ENCODE data around the gene TNKS2. TPM values are rescaled to one million over a fixed set of nuclear protein-coding genes. Genes with fewer than 3 reads are reported as not detected.

Gene TNKS2
- total RNA-seq, 2 donors from 2014 or later, result 38.5 to 43.2 TPM

DNA sequence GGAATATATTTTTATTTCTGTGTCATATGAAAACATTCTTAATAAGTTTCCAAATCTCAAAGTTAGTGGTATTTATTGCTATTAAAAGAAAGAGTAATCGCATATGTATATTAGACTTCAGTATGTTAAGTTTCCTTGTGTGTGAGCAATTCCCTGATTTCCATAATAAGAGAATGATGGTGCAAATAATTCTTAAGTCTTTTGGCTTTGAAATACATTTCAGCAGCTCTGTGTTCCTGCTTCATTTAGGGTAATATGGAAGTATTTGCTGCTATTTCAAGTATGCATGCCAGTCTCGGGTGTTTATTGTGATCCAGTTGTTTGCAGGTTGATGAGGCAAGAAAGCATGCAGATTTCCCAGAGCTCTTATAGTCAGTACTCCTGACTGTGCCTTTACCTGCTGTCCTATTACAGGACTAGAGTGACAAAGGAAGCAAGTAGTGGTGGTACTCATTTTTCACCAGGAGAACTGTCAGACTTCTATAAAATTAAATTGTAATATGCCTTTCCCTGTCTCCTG lies 67.4 kb downstream of the TNKS2 start:
- 84% methylated on average over 2 of the region's 2 CpGs for WGBS
- no peaks in the 10 kb centered on the region for H3K9me3 ChIP-seq
- no peaks in the 10 kb centered on the region for H3K36me3 ChIP-seq
- no peak for DNase-seq (ENCODE audit: low spot score)
- intact Hi-C loops (cut with DNase I), result no loop called here
- H3K4me1 ChIP-seq (replicated peaks), result no peaks in the 10 kb centered on the region
- no peaks in the 10 kb centered on the region for H3K27me3 ChIP-seq (replicated peaks; ENCODE audit: insufficient read depth)
- H3K27ac ChIP-seq, result no peak overlapping the region
- H3K4me3 ChIP-seq, result no peak overlapping the region
- TF ChIP-seq POLR2A (IDR thresholded peaks at IDR 0.05), result no peak
- TF ChIP-seq, protein P1, sequence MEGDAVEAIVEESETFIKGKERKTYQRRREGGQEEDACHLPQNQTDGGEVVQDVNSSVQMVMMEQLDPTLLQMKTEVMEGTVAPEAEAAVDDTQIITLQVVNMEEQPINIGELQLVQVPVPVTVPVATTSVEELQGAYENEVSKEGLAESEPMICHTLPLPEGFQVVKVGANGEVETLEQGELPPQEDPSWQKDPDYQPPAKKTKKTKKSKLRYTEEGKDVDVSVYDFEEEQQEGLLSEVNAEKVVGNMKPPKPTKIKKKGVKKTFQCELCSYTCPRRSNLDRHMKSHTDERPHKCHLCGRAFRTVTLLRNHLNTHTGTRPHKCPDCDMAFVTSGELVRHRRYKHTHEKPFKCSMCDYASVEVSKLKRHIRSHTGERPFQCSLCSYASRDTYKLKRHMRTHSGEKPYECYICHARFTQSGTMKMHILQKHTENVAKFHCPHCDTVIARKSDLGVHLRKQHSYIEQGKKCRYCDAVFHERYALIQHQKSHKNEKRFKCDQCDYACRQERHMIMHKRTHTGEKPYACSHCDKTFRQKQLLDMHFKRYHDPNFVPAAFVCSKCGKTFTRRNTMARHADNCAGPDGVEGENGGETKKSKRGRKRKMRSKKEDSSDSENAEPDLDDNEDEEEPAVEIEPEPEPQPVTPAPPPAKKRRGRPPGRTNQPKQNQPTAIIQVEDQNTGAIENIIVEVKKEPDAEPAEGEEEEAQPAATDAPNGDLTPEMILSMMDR (IDR thresholded peaks at IDR 0.05), result no peak
- TF ChIP-seq POLR2AphosphoS5 (IDR thresholded peaks at IDR 0.05), result no peak

DNA sequence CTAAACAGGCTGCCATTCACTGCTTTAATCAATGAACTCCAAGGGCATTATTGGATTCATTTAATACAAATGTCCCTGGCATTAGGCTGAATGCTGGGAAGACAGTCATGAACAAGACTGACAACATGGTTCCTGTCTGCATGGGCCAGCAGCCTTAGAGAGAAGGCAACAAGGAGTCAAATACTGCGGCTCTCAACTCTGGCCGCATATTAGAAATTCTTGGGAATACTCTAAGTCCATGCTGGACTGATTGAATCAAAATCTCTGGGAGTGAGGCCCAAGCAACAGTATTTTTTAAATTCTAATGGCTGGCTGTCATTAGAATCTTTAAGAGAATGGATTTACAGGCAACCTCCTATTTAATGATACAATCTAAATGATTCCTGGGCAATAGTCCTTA lies 76.9 kb downstream of the TNKS2 start:
- H3K36me3 ChIP-seq, result no peaks in the 10 kb centered on the region
- H3K4me1 ChIP-seq (replicated peaks), result no peaks in the 10 kb centered on the region
- DNase-seq (ENCODE audit: low spot score), result no peak
- TF ChIP-seq, protein P1 (IDR thresholded peaks at IDR 0.05), result no peak
- TF ChIP-seq POLR2A (IDR thresholded peaks at IDR 0.05) (no peak), POLR2AphosphoS5 (IDR thresholded peaks at IDR 0.05) (no peak)
- intact Hi-C loops (cut with DNase I), result no loop called here
- WGBS, result 100% methylated on average over 2 of the region's 2 CpGs
- no peaks in the 10 kb centered on the region for H3K27me3 ChIP-seq (replicated peaks; ENCODE audit: insufficient read depth)
- no peak overlapping the region for H3K4me3 ChIP-seq
- no peaks in the 10 kb centered on the region for H3K9me3 ChIP-seq
- H3K27ac ChIP-seq, result no peak overlapping the region

DNA sequence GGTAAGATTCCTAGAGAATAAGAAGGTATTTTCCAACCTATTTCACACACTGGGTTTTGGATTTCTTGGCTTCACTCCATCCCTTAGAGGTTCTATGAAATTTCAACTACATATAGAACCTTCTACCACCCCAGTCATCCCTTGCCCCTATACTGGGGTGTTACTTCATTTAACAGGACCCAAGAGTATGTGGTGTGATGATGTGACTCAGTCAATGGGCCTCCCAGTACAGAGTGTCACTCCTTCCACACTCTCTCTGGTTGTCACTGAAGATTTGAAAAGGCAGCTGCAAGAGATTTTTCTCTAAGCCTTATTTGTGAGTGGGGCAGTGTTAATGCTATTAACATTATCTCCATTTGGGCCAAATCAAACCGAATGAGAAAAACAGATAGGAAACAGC lies 77.6 kb downstream of the TNKS2 start:
- no peak overlapping the region for H3K4me3 ChIP-seq
- H3K9me3 ChIP-seq, result no peaks in the 10 kb centered on the region
- H3K4me1 ChIP-seq (replicated peaks), result no peaks in the 10 kb centered on the region
- H3K27me3 ChIP-seq (replicated peaks; ENCODE audit: insufficient read depth), result no peaks in the 10 kb centered on the region
- no peaks in the 10 kb centered on the region for H3K36me3 ChIP-seq
- TF ChIP-seq POLR2A (IDR thresholded peaks at IDR 0.05), result no peak
- TF ChIP-seq POLR2AphosphoS5 (IDR thresholded peaks at IDR 0.05), result no peak
- TF ChIP-seq, protein P1 (IDR thresholded peaks at IDR 0.05), result no peak
- no peak for DNase-seq (ENCODE audit: low spot score)
- WGBS, result 91% methylated on average over 1 of the region's 1 CpG
- intact Hi-C loops (cut with DNase I), result no loop called here
- no peak overlapping the region for H3K27ac ChIP-seq

DNA sequence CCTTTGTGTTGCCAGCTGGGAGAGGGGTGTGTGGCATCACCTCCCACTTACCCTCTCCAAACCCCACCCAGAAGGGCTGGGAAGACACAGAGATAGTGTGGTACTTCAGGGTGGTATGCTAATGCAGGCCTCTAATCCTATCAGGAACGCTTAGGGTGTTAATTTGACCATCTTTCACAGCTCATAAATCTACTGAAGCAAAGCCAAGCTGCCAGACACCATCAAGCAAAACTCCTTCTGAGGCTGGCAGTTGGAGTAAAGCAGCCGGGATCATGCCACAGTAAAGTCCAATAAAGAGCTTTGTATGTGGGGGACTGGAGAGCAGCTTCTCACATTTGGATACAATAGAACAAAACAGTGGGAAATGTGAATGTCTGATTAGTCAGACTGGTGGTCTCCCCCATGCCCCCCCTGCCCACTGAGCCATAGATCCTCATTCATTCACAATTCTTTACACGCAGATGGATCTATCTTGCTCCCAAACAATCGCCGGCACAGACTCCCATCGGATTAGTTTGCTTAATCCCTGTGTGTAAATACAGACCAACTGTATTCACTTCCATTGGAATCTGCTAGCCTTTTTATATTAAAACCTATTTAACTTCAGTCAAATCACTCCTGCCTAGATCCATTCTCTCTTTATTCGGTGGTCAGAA lies 81.4 kb downstream of the TNKS2 start:
- Histone ChIP-seq H3K4me3 (no peak overlapping the region), H3K9me3 (no peaks in the 10 kb centered on the region), H3K27ac (no peak overlapping the region), H3K4me1 (replicated peaks) (no peaks in the 10 kb centered on the region), H3K36me3 (no peaks in the 10 kb centered on the region), H3K27me3 (replicated peaks; ENCODE audit: insufficient read depth) (no peaks in the 10 kb centered on the region)
- TF ChIP-seq POLR2A (IDR thresholded peaks at IDR 0.05) (no peak), POLR2AphosphoS5 (IDR thresholded peaks at IDR 0.05) (no peak)
- TF ChIP-seq, protein P1 (IDR thresholded peaks at IDR 0.05), result no peak
- intact Hi-C loops (cut with DNase I), result no loop called here
- WGBS, result 42% methylated on average over 7 of the region's 7 CpGs
- DNase-seq (ENCODE audit: low spot score), result no peak

DNA sequence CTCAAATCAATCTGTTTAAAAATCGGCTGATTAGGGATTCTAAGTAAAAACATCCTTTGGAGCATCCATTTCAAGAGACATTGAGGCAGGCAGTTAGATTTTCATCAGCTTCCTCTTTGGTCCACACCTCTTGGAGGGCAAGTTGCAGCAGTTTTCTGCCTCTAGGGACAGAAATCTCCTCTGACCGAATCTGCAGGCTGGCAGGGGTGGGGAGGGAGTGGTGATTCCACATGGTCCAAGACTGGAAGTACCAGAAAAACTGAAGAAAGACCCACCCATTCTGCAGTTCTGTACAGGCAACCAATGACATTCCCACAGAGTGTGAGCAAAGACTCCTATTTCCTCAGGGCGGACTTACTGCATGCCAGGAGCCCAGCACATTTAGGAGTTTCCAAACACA lies 82.1 kb downstream of the TNKS2 start:
- no peaks in the 10 kb centered on the region for H3K36me3 ChIP-seq
- intact Hi-C loops (cut with DNase I), result no loop called here

More for the DNA sequence above, 82.1 kb downstream of the TNKS2 start:
- H3K27ac ChIP-seq, result no peak overlapping the region
- H3K9me3 ChIP-seq, result no peaks in the 10 kb centered on the region
- TF ChIP-seq POLR2AphosphoS5 (IDR thresholded peaks at IDR 0.05) (no peak), POLR2A (IDR thresholded peaks at IDR 0.05) (no peak)
- TF ChIP-seq, protein P1 (IDR thresholded peaks at IDR 0.05), result peak in 1 of 4 experiments; percentile 6
- no peaks in the 10 kb centered on the region for H3K27me3 ChIP-seq (replicated peaks; ENCODE audit: insufficient read depth)
- 24% methylated on average over 3 of the region's 3 CpGs for WGBS
- H3K4me1 ChIP-seq (replicated peaks), result no peaks in the 10 kb centered on the region
- DNase-seq (ENCODE audit: low spot score), result peak; percentile 25
- no peak overlapping the region for H3K4me3 ChIP-seq

Measured in prostate gland (tissue), 2 donors.